Trophoblast cell (in vitro differentiated cells and primary cell): ENCODE data around the gene VSIG10L2.

Experiments used
- DNase-seq, 2 donors: peaks; one replicate each; pipeline ENCODE4 v3.0.0-alpha.2; 2016
- H2AFZ ChIP-seq: 2 replicates; pipeline ENCODE4 v1.6.1; 2013; ENCODE audit warnings: low read length, moderate library complexity, mild to moderate bottlenecking; ENCODE audit not compliant: insufficient read depth, poor library complexity
- H2AK5ac ChIP-seq: 2 replicates; pipeline ENCODE4 v1.6.1; 2013; ENCODE audit warnings: mild to moderate bottlenecking, low read length
- H2BK120ac ChIP-seq: 2 replicates; pipeline ENCODE4 v1.6.1; 2013; ENCODE audit warnings: low read length, mild to moderate bottlenecking, moderate library complexity; ENCODE audit not compliant: insufficient read depth, poor library complexity
- H2BK12ac ChIP-seq: 2 replicates; pipeline ENCODE4 v1.6.1; 2013; ENCODE audit warnings: mild to moderate bottlenecking, low read length, moderate library complexity
- H2BK5ac ChIP-seq: 2 replicates; pipeline ENCODE4 v1.6.1; 2013; ENCODE audit warnings: low read length, low read depth, moderate library complexity, mild to moderate bottlenecking; ENCODE audit not compliant: poor library complexity
- H3K14ac ChIP-seq: 2 replicates; pipeline ENCODE4 v1.6.1; 2013; ENCODE audit warnings: mild to moderate bottlenecking, low read length
- H3K18ac ChIP-seq: 2 replicates; pipeline ENCODE4 v1.6.1; 2013; ENCODE audit warnings: mild to moderate bottlenecking, low read length
- H3K23ac ChIP-seq: 2 replicates; pipeline ENCODE4 v1.6.1; 2013; ENCODE audit warnings: low read length
- H3K27ac ChIP-seq: 2 replicates; pipeline ENCODE4 v1.5.1; 2013; ENCODE audit warnings: low read depth, mild to moderate bottlenecking, inconsistent platforms, low read length, moderate library complexity
- H3K27me3 ChIP-seq: 2 replicates; pipeline ENCODE4 v1.6.1; 2013; ENCODE audit warnings: inconsistent platforms, mild to moderate bottlenecking, low read length, moderate library complexity; ENCODE audit not compliant: insufficient read depth
- H3K36me3 ChIP-seq, 2 experiments: 1 replicate in 1 of 2; 2 replicates in 1 of 2; pipeline ENCODE4 v1.6.1; 2013; ENCODE audit warnings: low read length in 2 of 2, mild to moderate bottlenecking in 2 of 2, moderate library complexity in 1 of 2; ENCODE audit not compliant: insufficient read depth in 2 of 2, control insufficient read depth in 1 of 2
- H3K4ac ChIP-seq: 2 replicates; pipeline ENCODE4 v1.6.1; 2013; ENCODE audit warnings: low read depth, mild to moderate bottlenecking, low read length, moderate library complexity
- H3K4me1 ChIP-seq, 2 experiments: 1 replicate in 1 of 2; 2 replicates in 1 of 2; pipeline ENCODE4 v1.6.1; 2013; ENCODE audit warnings: low read length in 2 of 2, mild to moderate bottlenecking in 2 of 2, moderate library complexity in 1 of 2; ENCODE audit not compliant: insufficient read depth in 2 of 2, control insufficient read depth in 1 of 2
- H3K4me2 ChIP-seq: 2 replicates; pipeline ENCODE4 v1.6.1; 2013; ENCODE audit warnings: inconsistent platforms, mild to moderate bottlenecking, low read length, moderate library complexity
- H3K4me3 ChIP-seq: 2 replicates; pipeline ENCODE4 v1.5.1; 2013; ENCODE audit warnings: mild to moderate bottlenecking, low read depth, low read length, inconsistent platforms
- H3K79me1 ChIP-seq: one replicate; pipeline ENCODE4 v1.6.1; 2013; ENCODE audit warnings: low read length
- H3K79me2 ChIP-seq: 2 replicates; pipeline ENCODE4 v1.6.1; 2013; ENCODE audit warnings: low read length, mild to moderate bottlenecking; ENCODE audit not compliant: control insufficient read depth, insufficient read depth, poor library complexity
- H3K9ac ChIP-seq: 2 replicates; pipeline ENCODE4 v1.6.1; 2013; ENCODE audit warnings: mild to moderate bottlenecking, low read length
- H3K9me3 ChIP-seq: 2 replicates; pipeline ENCODE4 v1.6.1; 2013; ENCODE audit warnings: low read depth, mild to moderate bottlenecking, control low read depth, inconsistent platforms, low read length; ENCODE audit not compliant: insufficient read depth
- H4K12ac ChIP-seq: 2 replicates; pipeline ENCODE4 v1.6.1; 2013; ENCODE audit warnings: low read depth, mild to moderate bottlenecking, low read length, moderate library complexity
- H4K8ac ChIP-seq: 2 replicates; pipeline ENCODE4 v1.6.1; 2013; ENCODE audit warnings: low read depth, mild to moderate bottlenecking, low read length, moderate library complexity
- H4K91ac ChIP-seq: one replicate; pipeline ENCODE4 v1.6.1; 2013; ENCODE audit warnings: low read depth, mild to moderate bottlenecking, low read length, moderate library complexity
- WGBS: extraction: QIAGEN DNeasy Blood & Tissue Kit; methylation state at CpG from one replicate; pipeline ENCODE4 v1.1.7; 2013; ENCODE audit warnings: missing lambda C conversion rate; ENCODE audit not compliant: insufficient read length, insufficient coverage; ENCODE audit errors: extremely low coverage; 5-methylcytosine and 5-hydroxymethylcytosine counted together

VSIG10L2 gene

GRCh38 chr11:125967515-125967914 is 21.7 kb downstream of the VSIG10L2 start:
- Histone ChIP-seq H4K12ac (no peak overlapping the region), H3K18ac (no peak overlapping the region), H3K79me2 (no peaks in the 10 kb centered on the region), H3K4me1 (peaks cover 5 to 11% of the 10 kb centered on the region in 2 experiments), H3K9me3 (no peaks in the 10 kb centered on the region), H2AK5ac (no peak overlapping the region), H3K4me3 (no peak overlapping the region), H2BK12ac (no peak overlapping the region), H2AFZ (no peak overlapping the region), H4K91ac (no peak overlapping the region), H3K27ac (no peak overlapping the region), H3K36me3 (peaks cover 4 to 11% of the 10 kb centered on the region in 2 experiments), H3K27me3 (no peaks in the 10 kb centered on the region), H2BK120ac (no peak overlapping the region), H3K4me2 (no peak overlapping the region), H3K14ac (no peak overlapping the region), H3K9ac (no peak overlapping the region), H3K4ac (no peak overlapping the region), H4K8ac (no peak overlapping the region), H3K79me1 (peaks cover 7% of the 10 kb centered on the region), H2BK5ac (no peak overlapping the region), H3K23ac (no peak overlapping the region)
- WGBS: no CpG with 5 or more reads among the region's 4 CpGs
- DNase-seq: no peak

GRCh38 chr11:125968354-125968753 is 22.5 kb downstream of the VSIG10L2 start:
- WGBS: no CpG with 5 or more reads among the region's 7 CpGs
- H3K4me3 ChIP-seq: no peak overlapping the region

GRCh38 chr11:125971618-125972017 is 25.8 kb downstream of the VSIG10L2 start:
- peaks cover 7 to 17% of the 10 kb centered on the region in 2 experiments for H3K36me3 ChIP-seq
- no peaks in the 10 kb centered on the region for H3K9me3 ChIP-seq
- no peaks in the 10 kb centered on the region for H3K79me2 ChIP-seq
- H2AFZ ChIP-seq: no peak overlapping the region
- no peak overlapping the region for H3K4me2 ChIP-seq
- H3K27ac ChIP-seq: no peak overlapping the region
- no peak overlapping the region for H4K12ac ChIP-seq
- H3K18ac ChIP-seq: no peak overlapping the region
- no peak overlapping the region for H4K8ac ChIP-seq
- no peak overlapping the region for H3K14ac ChIP-seq
- H3K23ac ChIP-seq: no peak overlapping the region
- no peak overlapping the region for H3K9ac ChIP-seq
- H3K4ac ChIP-seq: no peak overlapping the region
- no CpG with 5 or more reads among the region's 6 CpGs for WGBS
- no peak for DNase-seq
- H3K4me3 ChIP-seq: no peak overlapping the region
- H2BK120ac ChIP-seq: no peak overlapping the region
- H3K79me1 ChIP-seq: no peaks in the 10 kb centered on the region
- no peak overlapping the region for H4K91ac ChIP-seq
- no peak overlapping the region for H2BK5ac ChIP-seq
- H3K4me1 ChIP-seq: peaks cover 0 to 1% of the 10 kb centered on the region in 2 experiments
- H3K27me3 ChIP-seq: no peaks in the 10 kb centered on the region
- H2BK12ac ChIP-seq: no peak overlapping the region
- no peak overlapping the region for H2AK5ac ChIP-seq

More at GRCh38 chr11:125968354-125968753, 22.5 kb downstream of the VSIG10L2 start:
- H3K27me3 ChIP-seq: no peaks in the 10 kb centered on the region
- H3K9me3 ChIP-seq: no peaks in the 10 kb centered on the region
- no peaks in the 10 kb centered on the region for H3K79me2 ChIP-seq
- no peak overlapping the region for H3K9ac ChIP-seq
- H4K12ac ChIP-seq: no peak overlapping the region
- no peak overlapping the region for H2AFZ ChIP-seq
- peaks cover 7% of the 10 kb centered on the region for H3K79me1 ChIP-seq
- peaks cover 4 to 13% of the 10 kb centered on the region in 2 experiments for H3K36me3 ChIP-seq
- H3K4me1 ChIP-seq: peaks cover 5 to 11% of the 10 kb centered on the region in 2 experiments
- no peak overlapping the region for H2BK5ac ChIP-seq
- H4K8ac ChIP-seq: no peak overlapping the region
- no peak overlapping the region for H3K14ac ChIP-seq
- H2BK12ac ChIP-seq: peak overlapping the region; percentile 40
- no peak overlapping the region for H4K91ac ChIP-seq
- no peak overlapping the region for H3K4ac ChIP-seq
- H3K23ac ChIP-seq: no peak overlapping the region
- H3K18ac ChIP-seq: no peak overlapping the region
- no peak overlapping the region for H3K4me2 ChIP-seq
- DNase-seq: no peak
- no peak overlapping the region for H3K27ac ChIP-seq
- no peak overlapping the region for H2BK120ac ChIP-seq
- H2AK5ac ChIP-seq: no peak overlapping the region

GRCh38 chr11:125974284-125974683 is 28.4 kb downstream of the VSIG10L2 start:
- no peak overlapping the region for H3K4me3 ChIP-seq
- H3K27ac ChIP-seq: no peak overlapping the region
- no peak overlapping the region for H3K9ac ChIP-seq
- no peak for DNase-seq
- no peak overlapping the region for H2BK120ac ChIP-seq
- H3K27me3 ChIP-seq: no peaks in the 10 kb centered on the region
- H2BK5ac ChIP-seq: no peak overlapping the region
- no peak overlapping the region for H3K4ac ChIP-seq
- peaks cover 7 to 17% of the 10 kb centered on the region in 2 experiments for H3K36me3 ChIP-seq
- H3K4me2 ChIP-seq: no peak overlapping the region
- no peaks in the 10 kb centered on the region for H3K79me1 ChIP-seq
- H3K9me3 ChIP-seq: no peaks in the 10 kb centered on the region
- no peak overlapping the region for H2AFZ ChIP-seq
- no peak overlapping the region for H4K12ac ChIP-seq
- no peaks in the 10 kb centered on the region for H3K79me2 ChIP-seq
- H4K91ac ChIP-seq: no peak overlapping the region
- no peak overlapping the region for H4K8ac ChIP-seq
- no peak overlapping the region for H2BK12ac ChIP-seq
- no peak overlapping the region for H3K14ac ChIP-seq
- no peak overlapping the region for H2AK5ac ChIP-seq
- H3K23ac ChIP-seq: no peak overlapping the region
- no peak overlapping the region for H3K18ac ChIP-seq
- no peaks in the 10 kb centered on the region for H3K4me1 ChIP-seq
